GM19025 (cell line): ENCODE data around the gene SPDYE6.
"Not testable (repeated sequence)": the region's sequence is repeated elsewhere in the genome, so short reads cannot be mapped to it uniquely, and the experiment has no call there.

Experiments used
- ATAC-seq: cut with Tn5 transposase; IDR thresholded peaks from one replicate; pipeline ENCODE4 v1.9.1; 2021; ENCODE audit warnings: mild to moderate bottlenecking, low read depth, moderate library complexity; ENCODE audit not compliant: unreplicated experiment

Gene SPDYE6

GRCh38 chr7:102364394-102364886, 8.2 kb upstream of the SPDYE6 start:
- ATAC-seq = not testable (repeated sequence)

- peak; percentile 98 for ATAC-seq
These were observed 7.5 kb upstream of the SPDYE6 start for GRCh38 chr7:102363549-102364393.

DNA sequence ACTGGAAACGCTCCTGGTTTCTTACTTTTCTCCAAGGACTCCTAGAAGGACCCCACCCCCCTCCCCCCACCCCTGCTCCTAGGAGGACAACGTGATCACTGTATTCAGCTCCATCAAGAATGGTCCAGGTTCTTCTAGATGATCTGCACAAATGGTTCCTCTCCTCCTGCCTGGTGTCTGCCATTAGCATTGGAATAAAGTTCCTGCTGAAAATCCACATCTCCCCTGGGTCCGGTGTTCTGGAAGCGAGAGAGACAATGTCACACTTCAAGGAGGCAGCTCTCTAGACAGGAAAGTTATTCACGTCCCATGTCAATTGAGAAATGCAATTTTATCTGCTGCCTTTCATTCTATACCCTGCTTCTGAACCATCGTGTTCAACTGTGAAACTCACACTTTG, 9.3 kb downstream of the SPDYE6 start:
- ATAC-seq = not testable (repeated sequence)

GRCh38 chr7:102340599-102341368, 15.5 kb downstream of the SPDYE6 start:
- ATAC-seq = not testable (repeated sequence)

DNA sequence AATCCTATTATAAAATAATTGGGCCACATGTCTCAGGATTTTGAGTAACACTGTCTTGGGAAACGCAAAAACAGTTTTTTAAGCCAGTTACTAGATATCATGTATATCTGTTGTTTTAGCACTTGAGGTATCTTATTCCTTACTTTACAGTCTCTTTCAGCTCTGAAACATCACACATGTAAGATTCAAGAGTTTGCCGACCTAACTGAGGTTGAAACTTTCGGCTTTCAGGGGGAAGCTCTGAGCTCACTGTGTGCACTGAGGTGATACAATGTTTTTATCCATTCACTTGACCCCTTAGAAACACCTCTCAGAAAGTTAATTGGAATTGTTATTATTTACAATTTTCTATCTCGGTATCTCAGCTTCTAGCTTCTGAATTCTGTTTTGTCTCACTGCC, 18.8 kb downstream of the SPDYE6 start:
- not testable (repeated sequence) for ATAC-seq

- ATAC-seq = not testable (repeated sequence)
These were observed 19.2 kb downstream of the SPDYE6 start for GRCh38 chr7:102337002-102337401.

DNA sequence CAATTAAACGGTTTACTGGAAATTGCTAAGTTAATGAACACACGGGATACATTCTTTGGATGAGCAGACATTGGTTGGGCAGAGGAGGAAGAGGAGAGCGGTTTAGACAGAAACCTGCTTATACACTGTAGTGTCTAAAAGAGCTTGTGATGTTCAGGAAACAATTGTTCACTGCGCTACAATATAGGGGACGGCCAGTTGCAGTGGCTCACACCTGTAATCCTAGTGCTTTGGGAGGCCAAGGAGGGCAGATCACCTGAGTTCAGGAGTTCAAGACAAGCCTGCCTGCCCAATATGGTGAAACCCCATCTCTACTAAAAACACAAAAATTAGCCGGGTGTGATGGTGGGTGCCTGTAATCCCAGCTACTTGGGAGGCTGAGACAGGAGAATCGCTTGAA, 20.7 kb downstream of the SPDYE6 start:
- ATAC-seq = not testable (repeated sequence)

DNA sequence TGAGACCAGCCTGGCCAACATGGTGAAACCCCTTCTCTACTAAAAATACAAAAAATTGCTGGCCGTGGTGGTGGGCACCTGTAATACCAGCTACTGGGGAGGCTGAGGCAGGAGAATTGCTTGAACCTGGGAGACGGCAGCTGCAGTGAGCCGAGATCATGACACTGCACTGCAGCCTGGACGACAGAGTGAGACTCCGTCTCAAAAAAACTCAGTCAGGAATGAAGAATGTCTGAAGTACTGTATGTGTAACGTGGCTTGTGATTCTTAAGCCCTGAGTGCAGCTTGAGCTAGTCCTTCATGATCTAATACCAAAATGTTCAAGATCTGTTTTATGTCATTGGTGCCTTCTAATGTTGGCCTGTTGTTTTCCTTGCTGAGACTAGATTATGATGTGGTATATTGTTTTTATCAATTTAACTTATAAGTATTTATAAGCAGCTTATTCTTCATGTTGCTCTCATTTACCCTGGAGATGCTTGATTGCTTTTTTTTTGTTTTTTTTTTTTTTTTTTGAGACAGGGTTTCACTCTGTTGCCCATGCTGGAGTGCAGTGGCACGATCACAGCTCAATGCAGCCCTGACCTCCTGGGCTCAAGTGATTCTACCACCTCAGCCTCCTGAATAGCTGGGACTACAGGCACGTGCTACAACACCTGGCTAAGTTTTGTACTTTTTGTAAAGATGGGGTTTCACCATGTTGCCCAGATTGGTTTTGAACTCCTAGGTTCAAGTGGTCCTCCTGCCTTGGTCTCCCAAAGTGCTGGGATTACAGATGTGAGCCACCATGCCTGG, 25.4 kb downstream of the SPDYE6 start:
- not testable (repeated sequence) for ATAC-seq

DNA sequence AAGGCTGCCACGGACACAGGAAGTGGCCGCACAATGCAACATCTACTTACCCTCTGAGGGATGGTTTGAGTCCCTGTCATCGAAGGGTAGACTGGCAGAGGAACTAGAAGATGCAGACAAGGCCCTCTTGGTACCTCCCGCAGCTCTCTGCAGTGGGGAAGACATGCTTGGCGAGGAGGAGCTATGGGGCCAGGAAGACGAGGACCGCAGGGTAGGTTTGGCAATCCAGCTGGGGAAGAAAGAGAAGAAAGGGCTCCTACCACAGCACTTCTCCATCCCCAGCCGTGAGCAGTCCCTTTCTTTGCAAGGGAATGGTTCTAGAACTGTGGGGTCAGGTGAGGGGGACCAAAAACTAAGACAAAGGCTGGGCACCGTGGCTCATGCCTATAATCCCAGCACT, 26.9 kb downstream of the SPDYE6 start:
- not testable (repeated sequence) for ATAC-seq

DNA sequence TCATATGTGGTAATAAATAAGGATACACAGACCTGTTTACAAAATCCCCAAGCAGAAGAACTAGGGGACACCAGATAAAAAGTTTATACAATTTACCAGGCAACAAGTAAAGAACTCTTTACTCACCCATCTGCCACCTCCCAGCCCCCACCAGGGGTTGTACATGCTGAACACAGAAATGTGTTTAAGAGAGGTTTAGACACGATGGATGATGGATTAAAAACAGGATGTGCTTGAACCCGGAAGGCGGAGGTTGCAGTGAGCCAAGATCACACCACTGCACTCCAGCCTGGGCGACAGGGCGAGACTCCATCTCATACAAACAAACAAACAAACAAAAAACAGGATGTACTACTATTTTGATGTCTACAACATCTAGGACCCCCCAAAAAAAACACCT, 27.4 kb downstream of the SPDYE6 start:
- not testable (repeated sequence) for ATAC-seq

GRCh38 chr7:102327183-102327582, 29.1 kb downstream of the SPDYE6 start:
- not testable (repeated sequence) for ATAC-seq

- ATAC-seq = no peak
These were observed 29.9 kb downstream of the SPDYE6 start for GRCh38 chr7:102326157-102326889.

GRCh38 chr7:102325106-102325505, 31.1 kb downstream of the SPDYE6 start:
- ATAC-seq = not testable (repeated sequence)

GRCh38 chr7:102323914-102324195, 32.4 kb downstream of the SPDYE6 start:
- no peak for ATAC-seq

DNA sequence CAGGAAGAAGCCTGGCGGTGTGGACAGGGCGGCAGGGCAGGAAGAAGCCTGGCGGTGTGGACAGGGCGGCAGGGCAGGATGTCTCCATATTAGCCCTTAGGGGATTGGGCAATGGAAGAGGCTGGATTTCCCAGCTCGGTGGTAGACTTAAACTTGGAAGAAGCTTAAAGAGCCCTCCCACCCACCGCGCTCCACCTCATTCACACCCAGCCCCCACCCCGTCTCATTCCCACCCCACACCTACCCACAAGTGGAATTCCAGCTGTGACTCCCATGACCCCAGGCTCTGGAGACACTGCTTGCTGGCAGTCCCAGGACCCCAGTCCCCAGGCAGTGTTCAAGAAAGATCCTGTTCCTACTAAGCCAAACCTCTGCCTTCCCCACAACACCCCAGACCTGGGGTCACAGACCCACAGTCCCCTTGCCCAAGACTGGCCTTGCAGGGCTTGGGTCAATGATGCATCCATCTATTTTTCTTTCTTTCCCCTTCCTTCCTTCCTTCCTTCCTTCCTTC, 34.0 kb downstream of the SPDYE6 start:
- no peak for ATAC-seq

- no peak for ATAC-seq
These were observed 34.7 kb downstream of the SPDYE6 start for GRCh38 chr7:102321351-102322201.

DNA sequence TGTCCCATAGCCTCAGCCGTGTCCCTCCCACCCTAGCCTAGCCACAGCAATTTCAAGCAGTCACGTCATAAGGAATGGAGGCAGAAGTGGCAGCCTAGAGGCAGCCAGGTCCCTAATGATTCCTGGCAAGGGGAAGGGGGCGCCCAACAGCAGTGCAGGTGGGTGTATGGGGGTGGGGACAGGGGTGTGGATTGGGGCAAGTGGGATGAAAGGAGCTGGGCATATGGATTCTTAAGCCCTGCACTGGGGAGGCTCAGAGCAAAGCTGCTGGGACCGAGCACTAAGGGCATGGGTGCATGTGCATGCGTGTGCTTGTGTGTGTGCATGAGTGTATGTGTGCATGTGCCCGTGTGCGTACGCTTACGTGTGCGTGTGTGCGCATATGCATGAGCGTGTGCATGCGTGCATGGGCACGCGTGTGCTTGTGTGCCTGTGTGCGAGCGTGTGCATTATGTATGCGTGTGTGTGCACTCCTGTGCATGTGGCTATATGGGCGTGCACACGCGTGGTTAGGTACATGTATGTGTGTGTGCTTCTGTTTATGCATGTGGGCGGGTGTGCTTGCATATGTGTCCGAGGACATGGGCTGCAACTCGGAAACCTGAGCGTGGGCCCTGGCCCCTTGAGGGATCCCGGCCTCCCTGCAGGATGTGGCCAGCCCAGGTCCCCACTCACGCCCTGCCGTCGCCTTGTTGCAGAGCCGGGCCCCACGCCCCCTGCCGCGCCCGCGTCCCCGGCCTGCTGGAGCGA, 35.5 kb downstream of the SPDYE6 start:
- no peak for ATAC-seq

DNA sequence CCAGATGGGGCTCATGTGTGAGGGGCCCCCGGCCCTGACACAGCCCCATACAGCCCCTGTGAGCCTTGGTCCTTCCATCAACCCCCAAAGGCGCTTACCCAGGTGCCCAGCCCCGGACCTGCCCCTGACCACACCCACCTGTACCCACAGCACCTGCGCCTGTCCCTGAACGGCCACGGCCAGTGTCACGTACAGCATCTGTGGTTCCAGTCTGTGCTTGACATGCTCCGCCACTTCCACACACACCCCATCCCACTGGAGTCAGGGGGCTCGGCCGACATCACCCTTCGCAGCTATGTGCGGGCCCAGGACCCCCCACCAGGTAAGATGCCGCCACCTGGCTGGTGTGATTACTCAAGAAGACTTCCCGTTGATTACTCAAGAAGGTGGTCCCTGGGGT, 36.1 kb downstream of the SPDYE6 start:
- ATAC-seq = no peak
